Neural progenitor cell (in vitro differentiated cells): ENCODE data around the gene ID1. TPM values are rescaled to one million over a fixed set of nuclear protein-coding genes. Genes with fewer than 3 reads are reported as not detected.

Experiments
- DNase-seq: peaks from one replicate; pipeline ENCODE4 v3.0.0-alpha.2; 2016; ENCODE audit warnings: low spot score
- H2AFZ ChIP-seq: fragments of 200-600 bp; sonication (generic); replicated peaks from 2 replicates; pipeline ENCODE4 v1.6.1; 2016; ENCODE audit warnings: antibody characterized with exemption
- H3F3A ChIP-seq: fragments of 200-600 bp; sonication (generic); 2 replicates; pipeline ENCODE4 v1.6.1; 2016; ENCODE audit warnings: antibody characterized with exemption, low read depth
- H3K27ac ChIP-seq: fragments of 200-600 bp; sonication (generic); 2 replicates; pipeline ENCODE4 v1.5.1; 2016; ENCODE audit warnings: mild to moderate bottlenecking
- H3K27me3 ChIP-seq: fragments of 200-600 bp; sonication (generic); 2 replicates; pipeline ENCODE4 v1.6.1; 2016; ENCODE audit warnings: mild to moderate bottlenecking, moderate library complexity
- H3K36me3 ChIP-seq: fragments of 200-600 bp; sonication (generic); 2 replicates; pipeline ENCODE4 v1.5.1; 2016
- H3K4me1 ChIP-seq: fragments of 200-600 bp; sonication (generic); 2 replicates; pipeline ENCODE4 v1.6.1; 2016; ENCODE audit warnings: mixed run types
- H3K4me2 ChIP-seq: fragments of 200-600 bp; sonication (generic); 2 replicates; pipeline ENCODE4 v1.6.1; 2016
- H3K4me3 ChIP-seq: fragments of 200-600 bp; sonication (generic); 2 replicates; pipeline ENCODE4 v1.5.1; 2016
- H3K79me2 ChIP-seq: fragments of 200-600 bp; sonication (generic); 2 replicates; pipeline ENCODE4 v1.6.1; 2016; ENCODE audit warnings: low read depth
- H3K9ac ChIP-seq: fragments of 200-600 bp; sonication (generic); 2 replicates; pipeline ENCODE4 v1.6.1; 2016
- H3K9me3 ChIP-seq: fragments of 200-600 bp; sonication (generic); 2 replicates; pipeline ENCODE4 v1.5.1; 2016; ENCODE audit warnings: low read depth
- H4K20me1 ChIP-seq: fragments of 200-600 bp; sonication (generic); 2 replicates; pipeline ENCODE4 v1.6.1; 2016; ENCODE audit warnings: low read depth
- H3K27ac Mint-ChIP-seq: 3 replicates; pipeline ENCODE4 v1.8.0; 2021; ENCODE audit warnings: mixed read lengths
- H3K27me3 Mint-ChIP-seq: 2 replicates; pipeline ENCODE4 v1.8.0; 2022; ENCODE audit warnings: low read depth, mild to moderate bottlenecking, inconsistent platforms, moderate library complexity, mixed read lengths; ENCODE audit not compliant: insufficient read depth
- H3K36me3 Mint-ChIP-seq: 3 replicates; pipeline ENCODE4 v1.8.0; 2021; ENCODE audit warnings: mixed read lengths
- H3K4me1 Mint-ChIP-seq: 3 replicates; pipeline ENCODE4 v1.8.0; 2021; ENCODE audit warnings: mixed read lengths
- H3K4me3 Mint-ChIP-seq: 3 replicates; pipeline ENCODE4 v1.8.0; 2021; ENCODE audit warnings: mild to moderate bottlenecking, moderate library complexity, mixed read lengths
- H3K9me3 Mint-ChIP-seq: 3 replicates; pipeline ENCODE4 v1.8.0; 2020; ENCODE audit warnings: mixed read lengths
- EZH2 ChIP-seq: fragments of 200-600 bp; sonication (generic); IDR thresholded peaks from 2 replicates; pipeline ENCODE4 v1.6.1; 2017; ENCODE audit warnings: antibody characterized with exemption, mild to moderate bottlenecking, moderate library complexity
- EZH2phosphoT487 ChIP-seq: fragments of 200-600 bp; sonication (generic); IDR thresholded peaks from 2 replicates; pipeline ENCODE4 v1.6.1; 2017; ENCODE audit warnings: antibody characterized with exemption
- total RNA-seq: library from RNA; depleted of rRNA; stranded (reverse); fragments of >200 nt; gene quantifications from 2 replicates; pipeline ENCODE4 v1.2.3, GENCODE V29; 2015; ENCODE audit warnings: low replicate concordance
- TF ChIP-seq, protein P1 (sequence below): fragments of 200-600 bp; sonication (generic); IDR thresholded peaks from 2 replicates; pipeline ENCODE4 v1.5.1; 2017; ENCODE audit warnings: antibody characterized with exemption, mild to moderate bottlenecking

ID1 gene
- total RNA-seq, 1 donor from 2014 or later, result 80.8 TPM

DNA sequence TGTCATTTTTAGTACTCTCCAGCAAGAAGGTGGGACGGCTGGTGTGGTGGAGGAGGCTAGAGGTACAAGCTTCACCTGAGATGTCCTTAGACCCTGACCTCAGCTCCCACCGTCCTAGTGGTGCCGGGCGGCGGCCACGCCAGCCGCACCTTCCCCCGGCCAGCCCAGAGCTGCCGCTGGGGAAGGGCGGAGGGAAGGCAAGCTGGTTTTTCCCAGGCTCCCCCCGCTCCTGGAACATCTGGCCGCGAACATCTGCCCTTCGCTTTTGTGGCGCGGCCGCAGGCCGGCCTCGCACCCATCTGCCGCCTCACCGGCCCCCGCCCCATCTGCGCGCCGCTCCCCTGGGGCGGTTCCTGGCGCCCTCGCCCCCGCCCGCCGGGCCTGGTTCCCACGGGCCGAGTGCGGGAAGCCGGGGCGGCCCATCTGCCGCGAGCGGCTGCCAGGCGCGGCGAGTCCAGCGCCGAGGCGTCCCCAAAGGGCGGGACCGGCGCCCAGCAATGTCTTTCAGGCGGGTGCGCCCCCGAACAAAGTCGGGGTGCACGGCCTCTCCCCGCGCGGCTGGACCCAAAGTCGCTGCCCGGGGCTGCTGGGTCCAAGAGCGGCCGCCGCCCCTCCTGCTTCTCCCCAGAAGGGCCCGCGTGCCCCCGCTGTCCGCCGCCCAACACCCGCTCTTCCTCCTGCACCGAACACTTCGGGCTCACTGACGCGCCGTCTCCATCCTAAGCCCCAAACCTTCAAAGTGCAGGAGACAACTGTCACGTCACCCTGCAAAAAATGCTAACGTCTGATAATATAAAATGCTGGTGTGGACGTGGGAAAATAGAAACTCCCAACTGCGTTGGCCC is 17.3 kb upstream of the ID1 start:
- H3K27me3 Mint-ChIP-seq, result peaks cover 5% of the 10 kb centered on the region
- H3K4me1 Mint-ChIP-seq, result peaks cover 39% of the 10 kb centered on the region
- peaks cover 14% of the 10 kb centered on the region for H3K4me1 ChIP-seq
- peaks cover 36% of the 10 kb centered on the region for H3F3A ChIP-seq
- H3K9me3 Mint-ChIP-seq, result peaks cover 4% of the 10 kb centered on the region
- H3K4me3 ChIP-seq, result peak overlapping the region; percentile 49
- no peak overlapping the region for H3K9ac ChIP-seq
- peak overlapping the region; percentile 71 for H3K4me3 Mint-ChIP-seq
- no peaks in the 10 kb centered on the region for H4K20me1 ChIP-seq
- H3K36me3 Mint-ChIP-seq, result peaks cover 1% of the 10 kb centered on the region
- no peaks in the 10 kb centered on the region for H3K79me2 ChIP-seq
- H3K27ac ChIP-seq, result no peak overlapping the region
- TF ChIP-seq, protein P1, sequence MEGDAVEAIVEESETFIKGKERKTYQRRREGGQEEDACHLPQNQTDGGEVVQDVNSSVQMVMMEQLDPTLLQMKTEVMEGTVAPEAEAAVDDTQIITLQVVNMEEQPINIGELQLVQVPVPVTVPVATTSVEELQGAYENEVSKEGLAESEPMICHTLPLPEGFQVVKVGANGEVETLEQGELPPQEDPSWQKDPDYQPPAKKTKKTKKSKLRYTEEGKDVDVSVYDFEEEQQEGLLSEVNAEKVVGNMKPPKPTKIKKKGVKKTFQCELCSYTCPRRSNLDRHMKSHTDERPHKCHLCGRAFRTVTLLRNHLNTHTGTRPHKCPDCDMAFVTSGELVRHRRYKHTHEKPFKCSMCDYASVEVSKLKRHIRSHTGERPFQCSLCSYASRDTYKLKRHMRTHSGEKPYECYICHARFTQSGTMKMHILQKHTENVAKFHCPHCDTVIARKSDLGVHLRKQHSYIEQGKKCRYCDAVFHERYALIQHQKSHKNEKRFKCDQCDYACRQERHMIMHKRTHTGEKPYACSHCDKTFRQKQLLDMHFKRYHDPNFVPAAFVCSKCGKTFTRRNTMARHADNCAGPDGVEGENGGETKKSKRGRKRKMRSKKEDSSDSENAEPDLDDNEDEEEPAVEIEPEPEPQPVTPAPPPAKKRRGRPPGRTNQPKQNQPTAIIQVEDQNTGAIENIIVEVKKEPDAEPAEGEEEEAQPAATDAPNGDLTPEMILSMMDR, result no peak
- TF ChIP-seq EZH2 (peak; percentile 58), EZH2phosphoT487 (peak; percentile 36)
- peak overlapping the region; percentile 78 for H3K4me2 ChIP-seq
- no peaks in the 10 kb centered on the region for H3K36me3 ChIP-seq
- peak overlapping the region; percentile 70 for H2AFZ ChIP-seq
- H3K27me3 ChIP-seq, result peaks cover 45% of the 10 kb centered on the region
- H3K27ac Mint-ChIP-seq, result peak overlapping the region; percentile 74
- H3K9me3 ChIP-seq, result no peaks in the 10 kb centered on the region
- DNase-seq, result peak; percentile 47

DNA sequence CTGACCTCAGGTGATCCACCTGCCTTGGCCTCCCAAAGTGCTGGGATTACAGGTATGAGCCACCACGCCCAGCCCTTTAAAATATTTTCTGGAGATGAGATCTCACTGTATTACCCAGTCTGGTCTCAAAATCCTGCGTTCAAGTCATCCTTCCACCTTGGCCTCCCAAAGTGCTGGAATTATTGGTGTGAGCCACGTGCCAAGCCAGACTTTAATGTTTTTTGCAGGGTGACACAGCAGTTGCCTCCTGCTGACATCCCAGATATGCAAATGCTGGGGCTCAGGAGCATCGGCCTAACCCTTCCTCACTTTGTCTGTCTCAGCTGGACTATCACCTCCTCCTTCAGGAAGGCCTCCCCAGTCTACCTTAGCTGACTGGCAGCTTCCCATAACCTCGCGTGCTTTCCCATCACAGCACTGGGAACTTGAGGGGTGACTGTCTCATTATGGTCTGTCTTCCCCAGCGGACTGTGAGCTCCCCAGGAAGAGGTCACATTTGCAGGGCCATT is 14.3 kb upstream of the ID1 start:
- Histone ChIP-seq H4K20me1 (no peaks in the 10 kb centered on the region), H3K4me1 (peaks cover 20% of the 10 kb centered on the region), H3K79me2 (no peaks in the 10 kb centered on the region), H3K27me3 (peaks cover 34% of the 10 kb centered on the region), H2AFZ (no peak overlapping the region), H3K9me3 (no peaks in the 10 kb centered on the region), H3K4me3 (no peak overlapping the region), H3K36me3 (no peaks in the 10 kb centered on the region), H3K4me2 (no peak overlapping the region), H3K9ac (no peak overlapping the region), H3F3A (peaks cover 32% of the 10 kb centered on the region), H3K27ac (no peak overlapping the region)
- Mint-ChIP-seq H3K27me3 (peaks cover 8% of the 10 kb centered on the region), H3K4me1 (peaks cover 56% of the 10 kb centered on the region), H3K4me3 (no peak overlapping the region), H3K27ac (peak overlapping the region; percentile 69), H3K9me3 (peaks cover 4% of the 10 kb centered on the region), H3K36me3 (peaks cover 1% of the 10 kb centered on the region)
- DNase-seq, result peak; percentile 28
- no peak for TF ChIP-seq EZH2
- TF ChIP-seq, protein P1, result no peak
- no peak for TF ChIP-seq EZH2phosphoT487

DNA sequence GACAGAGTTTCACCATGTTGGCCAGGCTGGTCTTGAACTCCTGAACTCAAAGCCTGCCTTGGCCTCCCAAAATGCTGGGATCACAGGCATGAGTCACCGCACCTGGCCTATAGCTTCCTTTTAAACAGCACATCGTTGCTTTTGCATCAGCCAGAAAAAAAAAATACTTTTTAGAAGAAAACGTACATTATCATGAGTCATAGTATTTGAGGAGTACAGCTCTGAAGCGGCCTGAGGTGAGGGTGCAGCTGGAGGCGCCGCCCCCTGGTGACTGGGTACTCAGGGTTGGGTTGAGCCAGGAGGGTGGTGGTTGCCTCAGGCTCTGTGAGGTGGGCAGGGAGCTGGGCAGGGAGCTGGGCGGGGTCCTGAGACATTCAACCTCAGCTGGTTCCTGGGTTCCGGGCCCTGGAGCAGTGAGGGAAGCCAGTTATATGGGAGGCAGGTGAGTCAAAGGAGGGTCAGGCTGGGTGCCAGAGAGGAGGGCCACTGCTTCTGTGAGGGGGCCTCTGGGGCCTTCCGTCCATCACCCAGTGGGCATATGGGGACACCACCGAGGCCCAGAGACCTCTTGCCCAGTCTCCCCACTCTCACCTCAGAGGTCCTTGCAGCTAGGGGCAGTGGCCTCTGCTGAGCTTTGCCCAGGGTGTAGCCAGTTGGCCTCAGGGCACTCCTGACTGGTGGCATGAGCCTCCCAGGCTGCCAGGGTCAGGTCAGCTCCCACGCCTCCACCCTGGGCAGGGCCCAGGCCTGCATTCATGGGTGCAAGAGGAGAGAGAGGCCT is 11.7 kb upstream of the ID1 start:
- Mint-ChIP-seq H3K36me3 (no peaks in the 10 kb centered on the region), H3K27ac (peak overlapping the region; percentile 82), H3K4me1 (peaks cover 54% of the 10 kb centered on the region), H3K4me3 (peak overlapping the region; percentile 46), H3K9me3 (no peaks in the 10 kb centered on the region), H3K27me3 (peaks cover 8% of the 10 kb centered on the region)
- H3K36me3 ChIP-seq, result no peaks in the 10 kb centered on the region
- TF ChIP-seq EZH2 (no peak), EZH2phosphoT487 (no peak)
- TF ChIP-seq, protein P1, result no peak
- DNase-seq, result no peak
- H2AFZ ChIP-seq, result no peak overlapping the region
- H4K20me1 ChIP-seq, result no peaks in the 10 kb centered on the region
- no peaks in the 10 kb centered on the region for H3K79me2 ChIP-seq
- peaks cover 15% of the 10 kb centered on the region for H3K4me1 ChIP-seq
- peaks cover 8% of the 10 kb centered on the region for H3K27me3 ChIP-seq
- H3K9ac ChIP-seq, result no peak overlapping the region
- no peak overlapping the region for H3K4me2 ChIP-seq
- H3F3A ChIP-seq, result peaks cover 27% of the 10 kb centered on the region
- no peak overlapping the region for H3K4me3 ChIP-seq
- no peak overlapping the region for H3K27ac ChIP-seq
- H3K9me3 ChIP-seq, result no peaks in the 10 kb centered on the region
